ENCODE results near the gene ZBTB7C. TPM values are rescaled to one million over a fixed set of nuclear protein-coding genes. Genes with fewer than 3 reads are reported as not detected.

ZBTB7C gene
- total RNA-seq, 1 donor from 2014 or later = 0.15 TPM

GRCh38 chr18:48217258-48218250 lies 191.6 kb downstream of the ZBTB7C start:
- H3K4me1 ChIP-seq = no peaks in the 10 kb centered on the region
- H3K27me3 ChIP-seq = no peaks in the 10 kb centered on the region
- no peaks in the 10 kb centered on the region for H4K20me1 ChIP-seq (ENCODE audit: low read depth)
- Mint-ChIP-seq H3K27me3 (ENCODE audit: insufficient read depth, low read depth) (peaks cover 7% of the 10 kb centered on the region), H3K9me3 (peaks cover 6% of the 10 kb centered on the region), H3K4me3 (no peak overlapping the region), H3K4me1 (peaks cover 8% of the 10 kb centered on the region), H3K27ac (no peak overlapping the region), H3K36me3 (no peaks in the 10 kb centered on the region)
- no peaks in the 10 kb centered on the region for H3K79me2 ChIP-seq (ENCODE audit: low read depth)
- no peak overlapping the region for H3K4me2 ChIP-seq
- H3K36me3 ChIP-seq = no peaks in the 10 kb centered on the region
- H3K27ac ChIP-seq = no peak overlapping the region
- H3K9me3 ChIP-seq (ENCODE audit: low read depth) = no peaks in the 10 kb centered on the region
- no peak overlapping the region for H2AFZ ChIP-seq (replicated peaks)
- TF ChIP-seq EZH2phosphoT487 (IDR thresholded peaks at IDR 0.05) = no peak
- no peak for TF ChIP-seq EZH2 (IDR thresholded peaks at IDR 0.05)
- TF ChIP-seq, protein P1, sequence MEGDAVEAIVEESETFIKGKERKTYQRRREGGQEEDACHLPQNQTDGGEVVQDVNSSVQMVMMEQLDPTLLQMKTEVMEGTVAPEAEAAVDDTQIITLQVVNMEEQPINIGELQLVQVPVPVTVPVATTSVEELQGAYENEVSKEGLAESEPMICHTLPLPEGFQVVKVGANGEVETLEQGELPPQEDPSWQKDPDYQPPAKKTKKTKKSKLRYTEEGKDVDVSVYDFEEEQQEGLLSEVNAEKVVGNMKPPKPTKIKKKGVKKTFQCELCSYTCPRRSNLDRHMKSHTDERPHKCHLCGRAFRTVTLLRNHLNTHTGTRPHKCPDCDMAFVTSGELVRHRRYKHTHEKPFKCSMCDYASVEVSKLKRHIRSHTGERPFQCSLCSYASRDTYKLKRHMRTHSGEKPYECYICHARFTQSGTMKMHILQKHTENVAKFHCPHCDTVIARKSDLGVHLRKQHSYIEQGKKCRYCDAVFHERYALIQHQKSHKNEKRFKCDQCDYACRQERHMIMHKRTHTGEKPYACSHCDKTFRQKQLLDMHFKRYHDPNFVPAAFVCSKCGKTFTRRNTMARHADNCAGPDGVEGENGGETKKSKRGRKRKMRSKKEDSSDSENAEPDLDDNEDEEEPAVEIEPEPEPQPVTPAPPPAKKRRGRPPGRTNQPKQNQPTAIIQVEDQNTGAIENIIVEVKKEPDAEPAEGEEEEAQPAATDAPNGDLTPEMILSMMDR (IDR thresholded peaks at IDR 0.05) = no peak
- no peak for DNase-seq (ENCODE audit: low spot score)
- no peaks in the 10 kb centered on the region for H3F3A ChIP-seq (ENCODE audit: low read depth)
- no peak overlapping the region for H3K4me3 ChIP-seq
- H3K9ac ChIP-seq = no peak overlapping the region

DNA sequence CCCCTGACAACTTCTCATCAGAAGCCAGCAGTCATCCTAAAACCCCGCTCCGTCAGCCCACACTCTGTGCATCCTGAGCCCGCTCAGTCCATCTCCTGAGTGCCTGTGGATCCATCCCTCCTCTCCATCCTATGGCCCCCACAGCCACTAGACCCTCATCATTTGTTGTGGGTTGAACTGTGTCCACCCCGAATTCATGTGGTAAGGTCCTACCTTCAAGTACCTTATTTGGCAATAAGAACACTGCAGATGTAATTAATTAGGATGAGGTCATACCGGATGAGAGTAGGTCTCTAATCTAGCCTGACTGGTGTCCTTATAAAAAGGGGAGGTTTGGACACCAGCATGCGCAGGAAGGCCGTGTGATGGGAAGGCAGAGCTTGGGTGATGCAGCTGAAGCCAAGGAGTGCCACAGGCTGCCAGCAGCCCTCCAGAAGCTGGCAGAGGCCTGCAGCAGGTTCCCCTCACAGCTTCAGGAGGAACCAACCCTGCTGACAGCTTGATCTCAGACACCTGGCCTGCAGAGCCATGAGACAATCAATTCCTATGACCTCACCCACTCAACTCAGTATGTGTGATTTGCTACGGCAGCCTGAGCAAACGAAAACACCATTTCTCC lies 192.4 kb downstream of the ZBTB7C start:
- Histone ChIP-seq H3K4me1 (no peaks in the 10 kb centered on the region), H3K9ac (no peak overlapping the region), H3F3A (ENCODE audit: low read depth) (no peaks in the 10 kb centered on the region), H3K27ac (no peak overlapping the region), H3K9me3 (ENCODE audit: low read depth) (no peaks in the 10 kb centered on the region), H3K27me3 (no peaks in the 10 kb centered on the region), H3K4me2 (no peak overlapping the region), H3K79me2 (ENCODE audit: low read depth) (no peaks in the 10 kb centered on the region), H4K20me1 (ENCODE audit: low read depth) (no peaks in the 10 kb centered on the region), H2AFZ (replicated peaks) (no peak overlapping the region), H3K4me3 (no peak overlapping the region), H3K36me3 (no peaks in the 10 kb centered on the region)
- peaks cover 8% of the 10 kb centered on the region for H3K27me3 Mint-ChIP-seq (ENCODE audit: insufficient read depth, low read depth)
- H3K36me3 Mint-ChIP-seq = no peaks in the 10 kb centered on the region
- no peak for DNase-seq (ENCODE audit: low spot score)
- no peak for TF ChIP-seq EZH2phosphoT487 (IDR thresholded peaks at IDR 0.05)
- peak overlapping the region; percentile 54 for H3K27ac Mint-ChIP-seq
- peaks cover 8% of the 10 kb centered on the region for H3K4me1 Mint-ChIP-seq
- H3K9me3 Mint-ChIP-seq = peaks cover 7% of the 10 kb centered on the region
- no peak overlapping the region for H3K4me3 Mint-ChIP-seq

DNA sequence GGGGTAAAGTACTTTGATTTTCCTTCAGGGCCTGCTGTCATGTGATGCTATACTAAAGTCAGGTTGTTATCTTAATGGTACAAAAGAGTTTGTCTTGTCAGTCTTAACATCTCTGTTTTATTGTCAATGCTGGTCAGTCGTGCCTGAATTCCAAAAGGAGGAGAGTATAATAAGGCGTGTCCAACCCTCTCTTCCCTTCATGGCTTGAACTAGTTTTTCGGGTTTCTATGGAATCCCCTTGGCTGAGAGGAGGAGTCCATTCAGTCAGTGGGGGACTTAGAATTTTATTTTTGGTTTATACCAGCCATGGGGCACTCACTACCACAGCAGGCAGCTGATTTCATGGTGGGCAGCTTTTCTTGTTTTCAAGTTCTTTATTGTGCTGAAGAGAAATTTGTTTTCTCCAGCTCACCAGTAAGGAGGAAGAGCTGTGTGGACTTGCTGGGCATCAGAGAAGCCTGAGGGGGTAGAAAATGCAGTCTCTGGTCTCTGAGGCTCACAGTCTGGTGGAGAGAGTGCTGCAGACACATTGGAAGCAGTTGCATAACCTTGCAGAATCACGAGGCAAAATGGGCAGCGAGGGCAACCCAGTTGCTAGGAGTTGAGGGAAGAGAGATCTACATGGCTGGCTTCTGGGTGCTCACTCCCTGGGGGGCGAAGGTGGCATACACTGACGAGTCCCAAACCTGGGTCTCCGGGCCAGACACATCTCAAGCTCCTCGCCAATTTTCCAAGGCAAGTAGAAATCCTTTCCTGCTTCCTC lies 193.1 kb downstream of the ZBTB7C start:
- Histone ChIP-seq H3K4me2 (no peak overlapping the region), H3K9ac (no peak overlapping the region), H3F3A (ENCODE audit: low read depth) (no peaks in the 10 kb centered on the region), H3K27me3 (no peaks in the 10 kb centered on the region), H3K36me3 (no peaks in the 10 kb centered on the region), H2AFZ (replicated peaks) (no peak overlapping the region), H3K9me3 (ENCODE audit: low read depth) (no peaks in the 10 kb centered on the region), H3K27ac (no peak overlapping the region), H3K4me1 (no peaks in the 10 kb centered on the region), H3K79me2 (ENCODE audit: low read depth) (no peaks in the 10 kb centered on the region), H3K4me3 (no peak overlapping the region), H4K20me1 (ENCODE audit: low read depth) (no peaks in the 10 kb centered on the region)
- peaks cover 8% of the 10 kb centered on the region for H3K27me3 Mint-ChIP-seq (ENCODE audit: insufficient read depth, low read depth)
- peaks cover 8% of the 10 kb centered on the region for H3K4me1 Mint-ChIP-seq
- peak overlapping the region; percentile 54 for H3K27ac Mint-ChIP-seq
- H3K36me3 Mint-ChIP-seq = no peaks in the 10 kb centered on the region
- H3K9me3 Mint-ChIP-seq = peaks cover 12% of the 10 kb centered on the region
- no peak for DNase-seq (ENCODE audit: low spot score)
- TF ChIP-seq, protein P1 (IDR thresholded peaks at IDR 0.05) = no peak
- TF ChIP-seq EZH2 (IDR thresholded peaks at IDR 0.05) (no peak), EZH2phosphoT487 (IDR thresholded peaks at IDR 0.05) (no peak)
- no peak overlapping the region for H3K4me3 Mint-ChIP-seq
